Myometrial cell (primary cell): ENCODE results near the gene B3GALT5. TPM values are rescaled to one million over a fixed set of nuclear protein-coding genes. Genes with fewer than 3 reads are reported as not detected.

Source experiments
- total RNA-seq: library from RNA; depleted of rRNA; stranded (reverse); fragments of >200 nt; gene quantifications from 2 replicates; pipeline ENCODE4 v1.2.3, GENCODE V29; 2015

The B3GALT5 gene, protein sequence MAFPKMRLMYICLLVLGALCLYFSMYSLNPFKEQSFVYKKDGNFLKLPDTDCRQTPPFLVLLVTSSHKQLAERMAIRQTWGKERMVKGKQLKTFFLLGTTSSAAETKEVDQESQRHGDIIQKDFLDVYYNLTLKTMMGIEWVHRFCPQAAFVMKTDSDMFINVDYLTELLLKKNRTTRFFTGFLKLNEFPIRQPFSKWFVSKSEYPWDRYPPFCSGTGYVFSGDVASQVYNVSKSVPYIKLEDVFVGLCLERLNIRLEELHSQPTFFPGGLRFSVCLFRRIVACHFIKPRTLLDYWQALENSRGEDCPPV
- under 0.01 TPM in 1 of 2 replicates, not detected in the other for total RNA-seq

DNA sequence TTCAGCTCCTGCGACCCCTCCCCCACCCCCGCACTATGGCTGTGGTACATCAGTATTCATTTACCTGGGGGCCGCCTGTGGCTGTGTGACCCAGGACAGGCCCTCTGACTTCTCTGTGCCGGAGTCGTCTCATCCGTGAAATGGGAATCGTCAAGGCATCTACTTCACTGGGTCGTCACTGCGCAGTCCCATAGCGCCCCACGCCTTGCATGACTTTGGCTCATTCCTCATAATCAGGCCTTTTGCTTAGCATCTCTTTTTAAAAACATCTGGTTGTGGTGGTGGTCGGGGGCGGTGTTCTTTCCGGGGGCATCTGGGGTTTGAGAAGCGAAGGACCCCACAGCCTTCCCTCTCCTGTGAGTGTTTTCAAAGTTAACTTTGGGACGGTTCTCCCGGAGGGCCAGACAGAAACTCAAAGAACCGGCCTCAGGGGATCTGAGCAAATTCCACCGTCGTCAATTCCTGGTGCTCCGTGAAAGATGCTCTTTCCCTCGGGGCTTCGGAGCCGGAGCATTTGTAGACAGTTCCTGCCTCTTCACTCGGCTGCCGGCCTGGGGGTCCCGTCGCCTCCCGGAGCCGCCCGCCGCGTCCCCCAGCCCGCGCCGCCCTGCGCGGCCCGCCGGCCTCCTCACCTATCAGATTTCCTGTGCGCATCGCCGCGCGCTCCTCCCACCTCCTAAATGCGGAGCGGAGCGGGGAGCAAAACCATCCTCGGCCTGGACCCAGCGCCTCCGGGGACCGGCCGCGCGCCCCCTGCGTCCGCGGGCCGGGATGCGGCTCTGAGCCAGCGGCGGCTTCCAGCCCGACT lies at the start of gene B3GALT5:
Gene B3GALT5, plus strand, starts transcription at position 708 of the 808 bp plus-strand sequence. CDS start 47,620 bp downstream, outside the sequence.

Other genes starting within 250 kb of the B3GALT5 start
- gene LCA5L, start 167.2 kb upstream of the B3GALT5 start, total RNA-seq, result 1.2 and 2.3 TPM in 2 replicates
- 1.2 and 4.9 TPM in 2 replicates for gene SH3BGR, start 161.0 kb upstream of the B3GALT5 start, total RNA-seq
- not detected in 2 replicates for gene IGSF5, start 132.2 kb downstream of the B3GALT5 start, total RNA-seq